ENCODE results near the gene TGFBR3. TPM values are rescaled to one million over a fixed set of nuclear protein-coding genes. Genes with fewer than 3 reads are reported as not detected.

Gene TGFBR3
- total RNA-seq, 1 experiment from 2014 or later: 4.2 TPM

GRCh38 chr1:91763252-91763651 lies 122.7 kb downstream of the TGFBR3 start:
- Mint-ChIP-seq H3K36me3 (no peaks in the 10 kb centered on the region), H3K4me1 (peaks cover 18% of the 10 kb centered on the region), H3K4me3 (no peak overlapping the region), H3K9me3 (no peaks in the 10 kb centered on the region), H3K27ac (no peak overlapping the region), H3K27me3 (ENCODE audit: low read depth) (no peaks in the 10 kb centered on the region)
- TF ChIP-seq FOXK1 (CRISPR knock-in tag; IDR thresholded peaks at IDR 0.05) (no peak), CTCF (IDR thresholded peaks at IDR 0.05) (no peak), GABPB1 (CRISPR knock-in tag; IDR thresholded peaks at IDR 0.05) (no peak), TP53 (CRISPR knock-in tag; IDR thresholded peaks at IDR 0.05) (no peak), ELF4 (CRISPR knock-in tag; IDR thresholded peaks at IDR 0.05; ENCODE audit: low read depth) (no peak), OVOL2 (CRISPR knock-in tag; IDR thresholded peaks at IDR 0.05; ENCODE audit: borderline replicate concordance) (no peak), JUN (CRISPR knock-in tag; IDR thresholded peaks at IDR 0.05) (no peak), SOX15 (CRISPR knock-in tag; IDR thresholded peaks at IDR 0.05) (no peak)
- TF ChIP-seq, protein P1, sequence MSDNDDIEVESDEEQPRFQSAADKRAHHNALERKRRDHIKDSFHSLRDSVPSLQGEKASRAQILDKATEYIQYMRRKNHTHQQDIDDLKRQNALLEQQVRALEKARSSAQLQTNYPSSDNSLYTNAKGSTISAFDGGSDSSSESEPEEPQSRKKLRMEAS (CRISPR knock-in tag; IDR thresholded peaks at IDR 0.05): no peak
- TF ChIP-seq, protein P2, sequence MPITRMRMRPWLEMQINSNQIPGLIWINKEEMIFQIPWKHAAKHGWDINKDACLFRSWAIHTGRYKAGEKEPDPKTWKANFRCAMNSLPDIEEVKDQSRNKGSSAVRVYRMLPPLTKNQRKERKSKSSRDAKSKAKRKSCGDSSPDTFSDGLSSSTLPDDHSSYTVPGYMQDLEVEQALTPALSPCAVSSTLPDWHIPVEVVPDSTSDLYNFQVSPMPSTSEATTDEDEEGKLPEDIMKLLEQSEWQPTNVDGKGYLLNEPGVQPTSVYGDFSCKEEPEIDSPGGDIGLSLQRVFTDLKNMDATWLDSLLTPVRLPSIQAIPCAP (CRISPR knock-in tag; IDR thresholded peaks at IDR 0.05): no peak
- ChIA-PET POLR2A (no interaction called here), CTCF (interaction anchor here (1.0 to 1.5 kb wide), 2 partner anchors 79 to 81 kb away, joined by 4 to 8 read pairs; no protein-coding TSS in a partner anchor)
- DNase-seq (ENCODE audit: low spot score) (no peak), ATAC-seq (no peak)

GRCh38 chr1:91761295-91761721 lies 124.6 kb downstream of the TGFBR3 start:
- POLR2A ChIA-PET: no interaction called here
- Mint-ChIP-seq H3K4me3 (no peak overlapping the region), H3K36me3 (no peaks in the 10 kb centered on the region), H3K27ac (no peak overlapping the region), H3K9me3 (no peaks in the 10 kb centered on the region), H3K4me1 (peaks cover 14% of the 10 kb centered on the region), H3K27me3 (ENCODE audit: low read depth) (no peaks in the 10 kb centered on the region)
- TF ChIP-seq, protein P3, sequence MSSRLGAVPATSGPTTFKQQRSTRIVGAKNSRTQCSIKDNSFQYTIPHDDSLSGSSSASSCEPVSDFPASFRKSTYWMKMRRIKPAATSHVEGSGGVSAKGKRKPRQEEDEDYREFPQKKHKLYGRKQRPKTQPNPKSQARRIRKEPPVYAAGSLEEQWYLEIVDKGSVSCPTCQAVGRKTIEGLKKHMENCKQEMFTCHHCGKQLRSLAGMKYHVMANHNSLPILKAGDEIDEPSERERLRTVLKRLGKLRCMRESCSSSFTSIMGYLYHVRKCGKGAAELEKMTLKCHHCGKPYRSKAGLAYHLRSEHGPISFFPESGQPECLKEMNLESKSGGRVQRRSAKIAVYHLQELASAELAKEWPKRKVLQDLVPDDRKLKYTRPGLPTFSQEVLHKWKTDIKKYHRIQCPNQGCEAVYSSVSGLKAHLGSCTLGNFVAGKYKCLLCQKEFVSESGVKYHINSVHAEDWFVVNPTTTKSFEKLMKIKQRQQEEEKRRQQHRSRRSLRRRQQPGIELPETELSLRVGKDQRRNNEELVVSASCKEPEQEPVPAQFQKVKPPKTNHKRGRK (CRISPR knock-in tag; IDR thresholded peaks at IDR 0.05; ENCODE audit: borderline replicate concordance): no peak
- TF ChIP-seq, protein P4, sequence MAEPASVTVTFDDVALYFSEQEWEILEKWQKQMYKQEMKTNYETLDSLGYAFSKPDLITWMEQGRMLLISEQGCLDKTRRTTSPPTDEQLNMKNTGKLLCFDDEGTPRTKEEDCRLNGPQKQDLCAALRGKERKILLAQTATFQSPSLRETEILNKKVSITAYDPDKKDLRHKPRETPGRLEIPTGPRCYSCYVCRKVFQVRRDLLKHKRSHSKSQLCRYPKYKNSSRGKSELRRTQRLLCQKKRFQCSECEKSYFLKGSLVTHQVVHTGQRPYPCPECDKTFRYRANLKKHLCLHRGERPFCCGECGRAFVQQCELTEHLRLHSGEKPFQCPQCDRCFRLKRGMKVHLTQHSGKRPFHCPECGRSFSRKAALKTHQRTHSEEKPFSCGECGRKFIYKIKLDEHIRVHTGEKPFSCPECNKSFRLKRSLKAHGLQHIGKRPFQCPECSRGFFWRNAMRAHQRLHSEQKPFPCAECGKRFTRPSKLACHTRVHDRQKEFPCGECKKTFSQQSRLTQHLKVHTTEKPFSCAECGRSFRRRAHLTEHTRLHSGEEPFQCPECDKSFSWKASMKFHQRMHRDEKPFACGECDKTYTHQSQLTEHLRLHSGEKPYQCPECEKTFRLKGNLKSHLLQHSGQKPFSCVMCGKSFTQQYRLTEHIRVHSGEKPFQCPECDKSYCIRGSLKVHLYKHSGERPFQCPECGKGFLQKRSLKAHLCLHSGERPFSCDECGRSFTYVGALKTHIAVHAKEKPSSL (CRISPR knock-in tag; conservative IDR thresholded peaks at IDR 0.05): no peak
- TF ChIP-seq ZNF121 (CRISPR knock-in tag; IDR thresholded peaks at IDR 0.05) (no peak), ZNF219 (CRISPR knock-in tag; IDR thresholded peaks at IDR 0.05; ENCODE audit: borderline replicate concordance) (no peak), ATF1 (CRISPR knock-in tag; IDR thresholded peaks at IDR 0.05) (no peak), GABPB1 (CRISPR knock-in tag; IDR thresholded peaks at IDR 0.05) (no peak), FOXP1 (CRISPR knock-in tag; IDR thresholded peaks at IDR 0.05; ENCODE audit: borderline replicate concordance) (no peak), ZBTB21 (CRISPR knock-in tag; IDR thresholded peaks at IDR 0.05; ENCODE audit: borderline replicate concordance) (no peak)
- TF ChIP-seq, protein P5, sequence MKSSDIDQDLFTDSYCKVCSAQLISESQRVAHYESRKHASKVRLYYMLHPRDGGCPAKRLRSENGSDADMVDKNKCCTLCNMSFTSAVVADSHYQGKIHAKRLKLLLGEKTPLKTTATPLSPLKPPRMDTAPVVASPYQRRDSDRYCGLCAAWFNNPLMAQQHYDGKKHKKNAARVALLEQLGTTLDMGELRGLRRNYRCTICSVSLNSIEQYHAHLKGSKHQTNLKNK (CRISPR knock-in tag; IDR thresholded peaks at IDR 0.05): no peak
- CTCF ChIA-PET: interaction anchor here (0.7 to 0.9 kb wide), 3 partner anchors 24 to 31 kb away, joined by 4 to 5 read pairs (median 4); no protein-coding TSS in a partner anchor
- ATAC-seq (no peak), DNase-seq (ENCODE audit: low spot score) (no peak)
